Measurements from ENCODE around the gene BCAP29. TPM values are rescaled to one million over a fixed set of nuclear protein-coding genes. Genes with fewer than 3 reads are reported as not detected.

The BCAP29 gene
- total RNA-seq, 1 donor from 2014 or later, result 24.9 TPM

GRCh38 chr7:107661865-107662379 lies 81.9 kb downstream of the BCAP29 start:
- ChIA-PET POLR2A (interaction anchor here (0.8 to 2.9 kb wide), 3 partner anchors 23 to 98 kb away, joined by 3 to 32 read pairs (median 7); partner anchors contain the start of genes COG5 and DUS4L), CTCF (interaction anchor here (0.7 to 2.1 kb wide), 11 partner anchors 12 to 198 kb away, joined by 3 to 10 read pairs (median 4); partner anchors contain the start of genes COG5 and DUS4L)
- no peaks in the 10 kb centered on the region for H3K36me3 Mint-ChIP-seq (ENCODE audit: low read depth)
- H3K9me3 Mint-ChIP-seq, result no peaks in the 10 kb centered on the region
- DNase-seq (no peak), ATAC-seq (ENCODE audit: low read depth) (no peak)
- peaks cover 20% of the 10 kb centered on the region for H3K27me3 Mint-ChIP-seq
- H3K27ac Mint-ChIP-seq, result no peak overlapping the region
- TF ChIP-seq CTCF (IDR thresholded peaks at IDR 0.05), result no peak
- peaks cover 23% of the 10 kb centered on the region for H3K4me1 Mint-ChIP-seq
- intact Hi-C loops (cut with micrococcal nuclease), result loop anchor here (1.0 to 5.0 kb wide), 6 partner anchors 17 to 198 kb away; partner anchors contain the start of gene BCAP29
- H3K4me3 Mint-ChIP-seq, result peak overlapping the region; percentile 88

- H3K9me3 Mint-ChIP-seq, result no peaks in the 10 kb centered on the region
- H3K27me3 Mint-ChIP-seq, result peaks cover 20% of the 10 kb centered on the region
- H3K27ac Mint-ChIP-seq, result no peak overlapping the region
- ATAC-seq (ENCODE audit: low read depth) (no peak), DNase-seq (no peak)
- no peak for TF ChIP-seq CTCF (IDR thresholded peaks at IDR 0.05)
- CTCF ChIA-PET, result no interaction called here
- H3K36me3 Mint-ChIP-seq (ENCODE audit: low read depth), result no peaks in the 10 kb centered on the region
- POLR2A ChIA-PET, result interaction anchor here (0.6 kb wide), 1 partner anchor 1450 kb away, joined by 4 read pairs; no protein-coding TSS in a partner anchor
- intact Hi-C loops (cut with micrococcal nuclease), result loop anchor here (5.0 kb wide), 1 partner anchor 36 kb away; no protein-coding TSS in a partner anchor
- H3K4me3 Mint-ChIP-seq, result no peak overlapping the region
- peaks cover 23% of the 10 kb centered on the region for H3K4me1 Mint-ChIP-seq
Measured at GRCh38 chr7:107663196-107663595, 83.2 kb downstream of the BCAP29 start.

GRCh38 chr7:107666790-107667189 lies 86.7 kb downstream of the BCAP29 start:
- intact Hi-C loops (cut with micrococcal nuclease), result no loop called here
- Mint-ChIP-seq H3K4me3 (no peak overlapping the region), H3K4me1 (peaks cover 6% of the 10 kb centered on the region), H3K36me3 (ENCODE audit: low read depth) (no peaks in the 10 kb centered on the region), H3K27ac (no peak overlapping the region), H3K27me3 (peaks cover 10% of the 10 kb centered on the region), H3K9me3 (no peaks in the 10 kb centered on the region)
- ChIA-PET CTCF (no interaction called here), POLR2A (no interaction called here)
- ATAC-seq (ENCODE audit: low read depth) (no peak), DNase-seq (no peak)
- no peak for TF ChIP-seq CTCF (IDR thresholded peaks at IDR 0.05)

GRCh38 chr7:107667341-107667740 lies 87.3 kb downstream of the BCAP29 start:
- Mint-ChIP-seq H3K36me3 (ENCODE audit: low read depth) (no peaks in the 10 kb centered on the region), H3K27me3 (peaks cover 8% of the 10 kb centered on the region), H3K9me3 (no peaks in the 10 kb centered on the region), H3K27ac (no peak overlapping the region), H3K4me1 (peaks cover 4% of the 10 kb centered on the region), H3K4me3 (no peak overlapping the region)
- DNase-seq (no peak), ATAC-seq (ENCODE audit: low read depth) (no peak)
- TF ChIP-seq CTCF (IDR thresholded peaks at IDR 0.05), result no peak
- ChIA-PET POLR2A (no interaction called here), CTCF (no interaction called here)
- intact Hi-C loops (cut with micrococcal nuclease), result no loop called here

GRCh38 chr7:107668296-107668695 lies 88.2 kb downstream of the BCAP29 start:
- DNase-seq (no peak), ATAC-seq (ENCODE audit: low read depth) (no peak)
- peaks cover 6% of the 10 kb centered on the region for H3K27me3 Mint-ChIP-seq
- intact Hi-C loops (cut with micrococcal nuclease), result no loop called here
- no peak overlapping the region for H3K4me3 Mint-ChIP-seq
- no peaks in the 10 kb centered on the region for H3K36me3 Mint-ChIP-seq (ENCODE audit: low read depth)
- POLR2A ChIA-PET, result no interaction called here
- H3K4me1 Mint-ChIP-seq, result peaks cover 4% of the 10 kb centered on the region
- no peak for TF ChIP-seq CTCF (IDR thresholded peaks at IDR 0.05)
- H3K27ac Mint-ChIP-seq, result no peak overlapping the region
- no peaks in the 10 kb centered on the region for H3K9me3 Mint-ChIP-seq
- CTCF ChIA-PET, result no interaction called here

Other genes with a start within 250 kb of the BCAP29 start
- gene GPR22, start 110.2 kb upstream of the BCAP29 start, total RNA-seq, result not detected in 2 replicates
- 40.6 and 47.0 TPM in 2 replicates for gene COG5, start 16.3 kb upstream of the BCAP29 start, total RNA-seq
- gene DUS4L, start 16.3 kb upstream of the BCAP29 start, total RNA-seq, result 11.0 and 14.6 TPM in 2 replicates
- gene SLC26A4, start 80.6 kb downstream of the BCAP29 start, total RNA-seq, result 0.05 and 0.13 TPM in 2 replicates
- gene CBLL1, start 163.9 kb downstream of the BCAP29 start, total RNA-seq, result 35.3 and 47.2 TPM in 2 replicates
- gene SLC26A3, start 223.0 kb downstream of the BCAP29 start, total RNA-seq, result not detected in 2 replicates

Measured in activated B cell treated with CpG ODN at 0.5 μM for 24 hours (primary cell).